Pericardium fibroblast (primary cell): ENCODE data around the gene BST1. TPM values are rescaled to one million over a fixed set of nuclear protein-coding genes. Genes with fewer than 3 reads are reported as not detected.

Experiments
- total RNA-seq: library from RNA; depleted of rRNA; stranded (reverse); fragments of >200 nt; gene quantifications from 2 replicates; pipeline ENCODE4 v1.2.3, GENCODE V29; 2015

Gene BST1
- total RNA-seq = 24.2 and 24.4 TPM in 2 replicates

GRCh38 chr4:15702941-15703403 is at the start of gene BST1:
BST1 (plus strand) TSS chr4:15703065; CDS start chr4:15703145, 80 bp downstream.

DNA sequence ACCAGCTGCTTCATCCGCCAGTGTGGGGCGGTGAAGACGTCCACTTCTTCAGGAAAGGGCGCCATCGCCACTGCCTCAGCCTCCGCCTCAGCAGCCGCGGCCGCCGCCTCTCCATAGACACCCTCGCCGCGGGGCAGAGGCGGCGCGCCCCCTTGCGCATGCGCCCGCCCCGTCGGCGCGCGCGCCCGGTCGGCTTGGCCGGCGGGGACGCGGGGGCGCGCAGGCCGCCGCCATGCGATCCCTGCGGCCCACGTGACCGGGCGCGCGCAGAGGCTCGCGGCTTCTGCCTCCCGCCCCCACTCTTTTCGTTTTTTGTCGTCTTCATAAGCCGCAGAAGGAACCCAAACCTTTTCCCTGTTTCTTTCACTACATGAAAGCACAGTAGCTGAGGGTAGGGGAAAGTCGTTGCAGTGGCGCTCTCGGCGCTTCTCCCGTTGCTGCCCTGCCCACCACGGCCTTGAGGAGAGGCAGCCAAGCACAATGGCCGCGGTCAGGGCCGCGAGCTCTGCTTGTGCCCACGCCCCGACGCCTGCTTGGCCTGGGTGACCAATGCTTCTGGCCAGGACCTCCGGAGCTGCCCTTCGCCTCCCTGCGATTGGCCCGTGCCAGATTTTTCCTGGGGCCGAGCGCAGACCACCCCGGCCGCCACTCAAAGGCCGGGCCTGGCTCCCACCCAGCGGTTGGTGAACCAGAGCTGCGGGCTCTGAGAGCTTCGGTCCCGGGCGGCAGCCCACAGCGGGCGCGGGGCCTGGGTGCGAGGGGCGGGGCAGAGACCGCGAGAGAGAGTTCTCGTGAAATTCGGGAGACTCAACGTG is 47.4 kb upstream of the BST1 start, which contains the start of gene FBXL5:
FBXL5 (minus strand) TSS at position 135 of the 815 bp plus-strand sequence; CDS start at position 65, 70 bp downstream.

GRCh38 chr4:15681372-15682241 is 21.3 kb upstream of the BST1 start, which contains the start of gene FAM200B:
FAM200B (plus strand) TSS chr4:15681827; CDS start chr4:15686978, 5,151 bp downstream.

GRCh38 chr4:15778289-15779241 is 75.7 kb downstream of the BST1 start, which contains the start of gene CD38:
CD38 (plus strand) TSS chr4:15778328; CDS start chr4:15778415, 87 bp downstream.

Other genes with a start within 250 kb of the BST1 start
- gene CC2D2A, start 233.2 kb upstream of the BST1 start, total RNA-seq = 17.2 and 26.9 TPM in 2 replicates
- gene FBXL5, start 47.7 kb upstream of the BST1 start, total RNA-seq = 51.2 and 51.3 TPM in 2 replicates
- 24.9 and 45.1 TPM in 2 replicates for gene FAM200B, start 21.2 kb upstream of the BST1 start, total RNA-seq
- not detected in 2 replicates for gene CD38, start 75.3 kb downstream of the BST1 start, total RNA-seq
- not detected in 2 replicates for gene FGFBP1, start 235.7 kb downstream of the BST1 start, total RNA-seq